ENCODE results near the gene UBASH3B.
A peak's percentile ranks its signal among the peaks of the same experiment; 100 is the strongest.

UBASH3B gene

DNA sequence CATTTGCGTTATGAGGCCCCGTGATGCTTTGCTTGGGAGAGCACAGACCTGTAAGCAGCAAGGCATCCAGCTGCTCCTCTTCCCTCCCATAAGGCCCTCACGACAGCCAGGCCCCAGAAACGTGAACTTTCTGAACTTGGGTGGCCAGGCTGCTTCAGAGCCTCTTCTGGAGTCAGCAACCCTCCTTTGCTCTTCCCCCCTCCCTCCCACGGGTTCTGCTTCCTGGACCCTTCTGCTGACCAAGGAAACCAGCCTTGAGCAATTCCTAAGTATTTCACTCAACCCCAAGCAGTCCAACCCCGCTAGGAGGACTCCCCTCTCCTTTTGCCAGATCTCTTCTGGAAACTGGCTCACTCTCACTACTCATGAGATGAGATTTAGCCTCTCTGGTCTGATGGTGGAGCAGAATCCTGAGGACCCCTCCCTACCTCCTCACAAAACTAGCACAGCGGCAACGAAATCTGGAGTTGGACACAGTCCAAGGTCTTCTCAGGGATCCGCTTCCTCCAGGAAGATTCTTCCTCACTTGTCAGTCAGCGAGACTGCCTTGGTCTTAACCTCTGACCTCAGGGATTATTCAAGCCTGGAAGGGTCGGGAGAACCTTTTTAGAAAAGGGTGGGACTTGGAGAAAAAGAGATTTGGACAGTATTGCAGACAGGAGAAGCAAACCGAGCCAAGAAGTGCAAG is 86.2 kb downstream of the UBASH3B start:
- no peak for DNase-seq (ENCODE audit: low spot score)
- in situ Hi-C loops (cut with MboI; ENCODE audit: low sequenced_read_pairs, unreplicated experiment): no loop called here
- TF ChIP-seq, protein P1, sequence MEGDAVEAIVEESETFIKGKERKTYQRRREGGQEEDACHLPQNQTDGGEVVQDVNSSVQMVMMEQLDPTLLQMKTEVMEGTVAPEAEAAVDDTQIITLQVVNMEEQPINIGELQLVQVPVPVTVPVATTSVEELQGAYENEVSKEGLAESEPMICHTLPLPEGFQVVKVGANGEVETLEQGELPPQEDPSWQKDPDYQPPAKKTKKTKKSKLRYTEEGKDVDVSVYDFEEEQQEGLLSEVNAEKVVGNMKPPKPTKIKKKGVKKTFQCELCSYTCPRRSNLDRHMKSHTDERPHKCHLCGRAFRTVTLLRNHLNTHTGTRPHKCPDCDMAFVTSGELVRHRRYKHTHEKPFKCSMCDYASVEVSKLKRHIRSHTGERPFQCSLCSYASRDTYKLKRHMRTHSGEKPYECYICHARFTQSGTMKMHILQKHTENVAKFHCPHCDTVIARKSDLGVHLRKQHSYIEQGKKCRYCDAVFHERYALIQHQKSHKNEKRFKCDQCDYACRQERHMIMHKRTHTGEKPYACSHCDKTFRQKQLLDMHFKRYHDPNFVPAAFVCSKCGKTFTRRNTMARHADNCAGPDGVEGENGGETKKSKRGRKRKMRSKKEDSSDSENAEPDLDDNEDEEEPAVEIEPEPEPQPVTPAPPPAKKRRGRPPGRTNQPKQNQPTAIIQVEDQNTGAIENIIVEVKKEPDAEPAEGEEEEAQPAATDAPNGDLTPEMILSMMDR (IDR thresholded peaks at IDR 0.05; ENCODE audit: borderline replicate concordance, control extremely low read depth, extremely low read depth, insufficient read depth, missing control alignments): no peak

DNA sequence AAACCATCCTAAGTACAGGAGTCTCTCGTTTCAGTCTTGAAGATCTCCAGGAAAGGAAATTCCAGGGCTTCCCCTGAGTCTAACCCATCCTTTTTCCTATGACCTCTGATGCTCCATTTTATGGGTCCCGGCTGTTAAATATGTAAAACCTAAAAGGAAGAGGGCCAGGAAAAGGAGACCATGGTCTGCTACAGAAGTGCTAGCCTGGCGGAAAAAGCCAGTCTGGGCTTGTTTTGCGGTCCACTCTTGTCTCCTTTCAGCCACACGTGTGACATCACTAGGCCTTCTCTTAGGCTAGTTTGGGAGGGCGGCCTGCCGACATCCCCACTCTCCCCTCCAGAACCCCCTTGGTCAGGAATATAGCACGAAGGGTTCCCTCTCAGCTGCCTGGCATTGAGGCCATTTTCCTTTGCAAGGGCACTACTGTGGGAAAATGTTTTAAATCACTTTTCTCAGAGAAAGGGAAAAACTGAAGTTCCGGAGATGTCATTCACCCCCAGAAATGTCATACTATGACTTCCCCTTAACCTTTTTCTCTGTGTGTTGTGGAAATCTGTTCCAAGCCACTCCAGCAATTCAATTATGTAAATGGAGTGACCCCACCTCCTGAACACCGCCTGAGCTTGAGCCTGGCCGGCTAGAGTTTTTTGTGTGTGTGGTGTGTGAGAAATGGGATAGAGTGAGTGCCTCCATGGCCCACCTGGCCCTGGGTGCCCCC is 86.9 kb downstream of the UBASH3B start:
- TF ChIP-seq, protein P1 (IDR thresholded peaks at IDR 0.05; ENCODE audit: borderline replicate concordance, control extremely low read depth, extremely low read depth, insufficient read depth, missing control alignments): no peak
- in situ Hi-C loops (cut with MboI; ENCODE audit: low sequenced_read_pairs, unreplicated experiment): no loop called here
- no peak for DNase-seq (ENCODE audit: low spot score)

DNA sequence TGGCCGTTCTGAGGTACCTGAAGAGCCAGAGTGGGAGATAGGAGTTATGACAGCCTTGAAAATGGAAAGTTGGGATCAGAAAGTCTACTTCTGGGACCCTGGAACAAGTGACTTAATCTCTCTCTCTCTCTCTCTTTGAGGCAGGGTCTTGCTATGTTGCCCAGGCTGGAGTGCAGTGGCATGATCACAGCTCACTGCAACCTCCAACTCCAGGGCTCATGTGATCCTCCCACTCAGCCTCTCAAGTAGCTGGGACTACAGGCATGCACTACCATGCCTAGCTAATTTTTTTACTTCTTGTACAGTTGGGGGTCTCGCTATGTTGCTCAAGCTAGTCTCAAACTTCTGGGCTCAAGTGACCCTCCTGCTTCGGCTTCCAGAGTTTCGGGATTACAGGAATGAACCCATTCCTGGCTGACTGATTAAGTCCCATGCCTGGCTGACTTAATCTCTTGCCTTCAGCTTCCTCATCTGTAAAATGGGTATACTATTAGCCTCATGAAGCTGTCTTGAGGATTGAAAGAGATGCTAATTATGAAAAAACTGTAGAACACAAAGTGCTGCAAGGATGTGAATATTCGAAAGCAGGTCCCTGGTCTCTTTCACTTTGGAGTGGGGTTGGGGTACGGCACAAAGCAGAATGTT is 87.7 kb downstream of the UBASH3B start:
- TF ChIP-seq, protein P1 (IDR thresholded peaks at IDR 0.05; ENCODE audit: borderline replicate concordance, control extremely low read depth, extremely low read depth, insufficient read depth, missing control alignments): no peak
- in situ Hi-C loops (cut with MboI; ENCODE audit: low sequenced_read_pairs, unreplicated experiment): no loop called here

DNA sequence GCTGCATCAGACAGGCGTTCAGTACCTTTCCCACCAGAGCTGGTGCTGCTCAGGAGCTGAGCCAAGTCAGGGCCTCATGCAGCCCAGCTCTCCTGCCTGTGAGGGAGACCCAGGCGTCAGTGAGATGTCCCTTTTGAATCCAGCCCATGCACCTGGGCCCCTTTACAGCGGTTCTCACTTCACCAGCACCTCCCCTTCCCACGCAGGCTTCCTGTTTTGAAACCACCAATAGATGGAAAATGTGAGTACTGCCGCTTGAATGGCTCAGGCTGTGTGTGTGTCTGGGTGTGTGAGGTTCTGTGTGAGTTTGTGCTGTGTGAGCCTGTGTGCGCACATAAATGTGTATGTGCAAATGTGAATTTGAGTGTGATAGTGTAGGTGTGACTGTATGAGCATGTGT is 88.4 kb downstream of the UBASH3B start:
- in situ Hi-C loops (cut with MboI; ENCODE audit: low sequenced_read_pairs, unreplicated experiment): no loop called here
- TF ChIP-seq, protein P1 (IDR thresholded peaks at IDR 0.05; ENCODE audit: borderline replicate concordance, control extremely low read depth, extremely low read depth, insufficient read depth, missing control alignments): no peak
- DNase-seq (ENCODE audit: low spot score): peak; percentile 73

More for the DNA sequence above, 87.7 kb downstream of the UBASH3B start:
- no peak for DNase-seq (ENCODE audit: low spot score)

DNA sequence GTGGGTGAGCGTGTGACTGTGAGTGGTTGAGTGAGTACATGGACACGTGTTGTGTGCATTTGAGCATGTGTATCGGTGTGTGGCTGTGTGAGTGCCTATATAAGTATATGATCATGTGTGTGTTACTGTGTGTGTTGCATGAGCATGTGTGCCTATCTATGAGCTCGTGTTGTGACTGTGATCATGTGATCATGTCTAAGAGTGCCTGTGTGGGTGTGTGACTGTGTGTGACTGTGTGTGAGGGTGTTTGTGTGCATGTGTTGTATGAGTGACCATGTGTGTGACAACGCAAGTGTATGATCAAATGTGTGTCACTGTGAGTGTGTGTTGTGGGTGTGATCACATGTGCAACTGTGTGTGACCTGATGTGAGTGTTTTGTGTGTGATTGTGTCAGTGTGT is 88.8 kb downstream of the UBASH3B start:
- no peak for DNase-seq (ENCODE audit: low spot score)
- TF ChIP-seq, protein P1 (IDR thresholded peaks at IDR 0.05; ENCODE audit: borderline replicate concordance, control extremely low read depth, extremely low read depth, insufficient read depth, missing control alignments): no peak
- in situ Hi-C loops (cut with MboI; ENCODE audit: low sequenced_read_pairs, unreplicated experiment): no loop called here

DNA sequence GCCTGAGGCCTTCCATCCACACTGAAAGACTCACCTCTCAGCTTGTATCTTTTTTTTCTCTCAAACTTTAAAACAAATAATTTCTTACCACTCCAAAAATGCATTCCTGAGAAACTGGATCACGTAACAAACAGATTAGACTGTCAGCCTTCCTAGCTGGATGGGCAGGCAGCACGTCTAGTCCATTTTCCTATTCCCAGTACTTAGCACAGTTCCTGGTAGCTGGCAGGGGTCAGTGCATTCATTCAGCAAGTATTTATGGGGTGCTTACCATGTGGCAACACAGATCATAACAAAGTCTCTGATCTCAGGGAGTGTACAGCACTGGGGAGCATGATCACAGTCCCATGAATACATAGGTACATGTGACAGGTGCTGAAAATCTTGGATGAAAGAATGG is 89.6 kb downstream of the UBASH3B start:
- DNase-seq (ENCODE audit: low spot score): no peak
- TF ChIP-seq, protein P1 (IDR thresholded peaks at IDR 0.05; ENCODE audit: borderline replicate concordance, control extremely low read depth, extremely low read depth, insufficient read depth, missing control alignments): no peak
- in situ Hi-C loops (cut with MboI; ENCODE audit: low sequenced_read_pairs, unreplicated experiment): no loop called here

Data from GM13976 (cell line).